ENCODE data around the gene AATK. TPM values are rescaled to one million over a fixed set of nuclear protein-coding genes. Genes with fewer than 3 reads are reported as not detected.

Gene AATK
- polyA plus RNA-seq, 1 of the 3 experiments (the other 2 are of a cell fraction) = 0.51 TPM

- no peaks in the 10 kb centered on the region for H3K79me2 ChIP-seq (ENCODE audit: insufficient read depth)
- DNase-seq = peak; percentile 15
- TF ChIP-seq TCF12 (IDR thresholded peaks at IDR 0.05) (no peak), ELF1 (IDR thresholded peaks at IDR 0.05) (no peak), IRF3 (IDR thresholded peaks at IDR 0.05; ENCODE audit: low read depth, low read length) (no peak), MEF2A (IDR thresholded peaks at IDR 0.05; ENCODE audit: borderline replicate concordance, low read depth) (no peak), SMC3 (IDR thresholded peaks at IDR 0.05; ENCODE audit: low read depth, low read length) (no peak), NRF1 (IDR thresholded peaks at IDR 0.05; ENCODE audit: low read depth, low read length) (no peak), TAF1 (IDR thresholded peaks at IDR 0.05; ENCODE audit: borderline replicate concordance, low read depth, low read length) (no peak)
- H2AFZ ChIP-seq (ENCODE audit: low read depth) = no peak overlapping the region
- H3F3A ChIP-seq (replicated peaks; ENCODE audit: insufficient read depth) = no peaks in the 10 kb centered on the region
- no peaks in the 10 kb centered on the region for H3K4me1 ChIP-seq (ENCODE audit: control insufficient read depth in 1 of 2, insufficient read depth in 2 of 2, low read depth in 1 of 2, low read length in 1 of 2)
- no peaks in the 10 kb centered on the region for H3K9me2 ChIP-seq
- no peak overlapping the region for H3K27ac ChIP-seq (ENCODE audit: low read depth in 2 of 2, low read length in 1 of 2)
- no peaks in the 10 kb centered on the region for H3K36me3 ChIP-seq (replicated peaks in 1 of 2; ENCODE audit: control insufficient read depth in 1 of 2, insufficient read depth in 2 of 2, low read length in 1 of 2)
- H3K9me3 ChIP-seq = no peaks in the 10 kb centered on the region
- H3K4me3 ChIP-seq (ENCODE audit: low read depth in 2 of 2, low read length in 1 of 2) = no peak overlapping the region
- H3K27me3 ChIP-seq (ENCODE audit: insufficient read depth) = no peaks in the 10 kb centered on the region; the same call in 1 of the 2 replicates
- no peak overlapping the region for H3K9ac ChIP-seq
- CTCF ChIA-PET = interaction anchor here (0.6 to 6.8 kb wide), 5 partner anchors 10 to 131 kb away, joined by 3 to 61 read pairs (median 5); no protein-coding TSS in a partner anchor
- 81% methylated on average over 17 of the region's 17 CpGs for WGBS (ENCODE audit: low lambda C conversion rate)
- POLR2A ChIA-PET = interaction anchor here (0.7 kb wide), 1 partner anchor 77 kb away, joined by 3 read pairs; no protein-coding TSS in a partner anchor
- no peaks in the 10 kb centered on the region for H4K20me1 ChIP-seq (ENCODE audit: insufficient read depth)
- no peak overlapping the region for H3K4me2 ChIP-seq
These were observed 12.6 kb downstream of the AATK start for GRCh38 chr17:81153340-81153803.

- ChIA-PET CTCF (interaction anchor here (0.8 to 6.8 kb wide), 4 partner anchors 9 to 102 kb away, joined by 4 to 61 read pairs (median 6); partner anchors contain the start of genes AATK and PVALEF), POLR2A (interaction anchor here (0.7 kb wide), 1 partner anchor 78 kb away, joined by 3 read pairs; no protein-coding TSS in a partner anchor)
- Histone ChIP-seq H3K27me3 (ENCODE audit: insufficient read depth) (no peaks in the 10 kb centered on the region; the same call in 1 of the 2 replicates), H3K36me3 (replicated peaks in 1 of 2; ENCODE audit: control insufficient read depth in 1 of 2, insufficient read depth in 2 of 2, low read length in 1 of 2) (no peaks in the 10 kb centered on the region), H4K20me1 (ENCODE audit: insufficient read depth) (no peaks in the 10 kb centered on the region), H3K4me3 (ENCODE audit: low read depth in 2 of 2, low read length in 1 of 2) (no peak overlapping the region), H2AFZ (ENCODE audit: low read depth) (no peak overlapping the region), H3K9me2 (no peaks in the 10 kb centered on the region), H3K9me3 (no peaks in the 10 kb centered on the region), H3K79me2 (ENCODE audit: insufficient read depth) (no peaks in the 10 kb centered on the region), H3F3A (replicated peaks; ENCODE audit: insufficient read depth) (no peaks in the 10 kb centered on the region), H3K4me1 (ENCODE audit: control insufficient read depth in 1 of 2, insufficient read depth in 2 of 2, low read depth in 1 of 2, low read length in 1 of 2) (no peaks in the 10 kb centered on the region), H3K9ac (no peak overlapping the region), H3K27ac (ENCODE audit: low read depth in 2 of 2, low read length in 1 of 2) (no peak overlapping the region), H3K4me2 (no peak overlapping the region)
- no peak for DNase-seq
- WGBS (ENCODE audit: low lambda C conversion rate) = 78% methylated on average over 8 of the region's 8 CpGs
- TF ChIP-seq REST (IDR thresholded peaks at IDR 0.05; ENCODE audit: low read depth, low read length) (no peak), PBX3 (IDR thresholded peaks at IDR 0.05) (no peak), NFIC (IDR thresholded peaks at IDR 0.05; ENCODE audit: borderline replicate concordance) (no peak), RAD21 (IDR thresholded peaks at IDR 0.05; ENCODE audit: low read length) (no peak), TAF1 (IDR thresholded peaks at IDR 0.05; ENCODE audit: borderline replicate concordance, low read depth, low read length) (no peak), CHD2 (IDR thresholded peaks at IDR 0.05; ENCODE audit: low read length, partially characterized antibody) (no peak), YY1 (IDR thresholded peaks at IDR 0.05; ENCODE audit: low read depth) (no peak), TEAD4 (IDR thresholded peaks at IDR 0.05; ENCODE audit: borderline replicate concordance, insufficient read depth) (no peak), IRF3 (IDR thresholded peaks at IDR 0.05; ENCODE audit: low read depth, low read length) (no peak), EP300 (IDR thresholded peaks at IDR 0.05; ENCODE audit: borderline replicate concordance in 1 of 2, low read depth in 1 of 2, low read length in 1 of 2) (no peak), SMC3 (IDR thresholded peaks at IDR 0.05; ENCODE audit: low read depth, low read length) (no peak), GATA2 (CRISPR knock-in tag; IDR thresholded peaks at IDR 0.05) (no peak), RFX5 (IDR thresholded peaks at IDR 0.05; ENCODE audit: low read length) (no peak), MXI1 (IDR thresholded peaks at IDR 0.05; ENCODE audit: low read depth, low read length) (no peak), SIN3A (IDR thresholded peaks at IDR 0.05; ENCODE audit: borderline replicate concordance, low read depth, low read length) (no peak), MAX (IDR thresholded peaks at IDR 0.05; ENCODE audit: low read depth) (no peak)
These were observed 13.7 kb downstream of the AATK start for GRCh38 chr17:81152288-81152828.
